ENCODE measurements around the gene BRD2.

BRD2 gene

DNA sequence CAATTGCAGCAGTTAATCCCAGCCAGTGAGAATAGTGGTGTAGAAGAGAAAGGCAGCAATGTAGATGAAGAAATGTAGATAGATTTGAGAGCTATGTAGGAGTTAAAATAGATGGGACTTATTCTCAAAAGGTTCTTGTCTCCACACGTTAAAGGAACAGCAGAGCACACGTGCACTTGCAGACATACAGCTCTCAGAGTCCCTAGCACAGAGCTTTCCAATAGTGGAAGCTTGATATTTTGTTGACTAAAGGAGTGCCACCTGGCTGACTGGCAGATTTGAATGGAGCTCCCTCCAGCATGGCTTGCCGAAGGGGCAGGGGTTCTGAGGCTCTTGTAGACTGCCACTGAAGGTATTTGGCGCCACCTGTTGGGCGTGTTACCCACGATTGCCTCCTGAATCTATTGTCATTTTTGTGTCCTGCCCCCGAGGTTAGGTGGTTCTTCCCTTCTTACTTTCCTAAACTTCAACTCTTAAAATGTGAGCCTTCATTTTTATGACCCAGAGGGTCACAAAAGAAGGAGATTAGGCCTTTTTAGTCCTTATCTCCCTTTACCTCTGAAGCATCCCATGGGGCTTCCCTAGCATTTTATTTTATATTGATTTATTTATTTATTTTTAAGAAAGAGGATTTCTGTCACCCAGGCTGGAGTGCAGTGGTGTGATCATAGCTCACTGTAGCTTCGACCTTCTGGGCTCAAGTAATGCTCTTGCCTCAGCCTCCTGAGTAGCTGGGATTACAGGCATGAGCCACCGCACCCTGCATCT, 16.4 kb downstream of the BRD2 start:
- DNase-seq (ENCODE audit: extremely low read depth, insufficient read length): no peak
- Histone ChIP-seq H3K4me3 (replicated peaks; ENCODE audit: low read depth, low read length) (no peak overlapping the region), H3K27me3 (replicated peaks; ENCODE audit: control insufficient read depth, insufficient read depth, low read length) (no peaks in the 10 kb centered on the region), H3K36me3 (ENCODE audit: control insufficient read depth, insufficient read depth, low read length) (peaks cover 17% of the 10 kb centered on the region)
- TF ChIP-seq, protein P1, sequence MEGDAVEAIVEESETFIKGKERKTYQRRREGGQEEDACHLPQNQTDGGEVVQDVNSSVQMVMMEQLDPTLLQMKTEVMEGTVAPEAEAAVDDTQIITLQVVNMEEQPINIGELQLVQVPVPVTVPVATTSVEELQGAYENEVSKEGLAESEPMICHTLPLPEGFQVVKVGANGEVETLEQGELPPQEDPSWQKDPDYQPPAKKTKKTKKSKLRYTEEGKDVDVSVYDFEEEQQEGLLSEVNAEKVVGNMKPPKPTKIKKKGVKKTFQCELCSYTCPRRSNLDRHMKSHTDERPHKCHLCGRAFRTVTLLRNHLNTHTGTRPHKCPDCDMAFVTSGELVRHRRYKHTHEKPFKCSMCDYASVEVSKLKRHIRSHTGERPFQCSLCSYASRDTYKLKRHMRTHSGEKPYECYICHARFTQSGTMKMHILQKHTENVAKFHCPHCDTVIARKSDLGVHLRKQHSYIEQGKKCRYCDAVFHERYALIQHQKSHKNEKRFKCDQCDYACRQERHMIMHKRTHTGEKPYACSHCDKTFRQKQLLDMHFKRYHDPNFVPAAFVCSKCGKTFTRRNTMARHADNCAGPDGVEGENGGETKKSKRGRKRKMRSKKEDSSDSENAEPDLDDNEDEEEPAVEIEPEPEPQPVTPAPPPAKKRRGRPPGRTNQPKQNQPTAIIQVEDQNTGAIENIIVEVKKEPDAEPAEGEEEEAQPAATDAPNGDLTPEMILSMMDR (IDR thresholded peaks at IDR 0.05; ENCODE audit: insufficient read depth, low read length, poor library complexity, severe bottlenecking): peak; percentile 82

GRCh38 chr6:32989368-32989767, 21.0 kb downstream of the BRD2 start:
- DNase-seq (ENCODE audit: extremely low read depth, insufficient read length): no peak
- Histone ChIP-seq H3K4me3 (replicated peaks; ENCODE audit: low read depth, low read length) (no peak overlapping the region), H3K27me3 (replicated peaks; ENCODE audit: control insufficient read depth, insufficient read depth, low read length) (no peaks in the 10 kb centered on the region), H3K36me3 (ENCODE audit: control insufficient read depth, insufficient read depth, low read length) (no peaks in the 10 kb centered on the region)
- TF ChIP-seq, protein P1 (IDR thresholded peaks at IDR 0.05; ENCODE audit: insufficient read depth, low read length, poor library complexity, severe bottlenecking): no peak

- no peak overlapping the region for H3K4me3 ChIP-seq (replicated peaks; ENCODE audit: low read depth, low read length)
- no peak for DNase-seq (ENCODE audit: extremely low read depth, insufficient read length)
- no peaks in the 10 kb centered on the region for H3K36me3 ChIP-seq (ENCODE audit: control insufficient read depth, insufficient read depth, low read length)
- TF ChIP-seq, protein P1 (IDR thresholded peaks at IDR 0.05; ENCODE audit: insufficient read depth, low read length, poor library complexity, severe bottlenecking): no peak
- H3K27me3 ChIP-seq (replicated peaks; ENCODE audit: control insufficient read depth, insufficient read depth, low read length): no peaks in the 10 kb centered on the region
Measured at GRCh38 chr6:32991972-32992371, 23.6 kb downstream of the BRD2 start.

DNA sequence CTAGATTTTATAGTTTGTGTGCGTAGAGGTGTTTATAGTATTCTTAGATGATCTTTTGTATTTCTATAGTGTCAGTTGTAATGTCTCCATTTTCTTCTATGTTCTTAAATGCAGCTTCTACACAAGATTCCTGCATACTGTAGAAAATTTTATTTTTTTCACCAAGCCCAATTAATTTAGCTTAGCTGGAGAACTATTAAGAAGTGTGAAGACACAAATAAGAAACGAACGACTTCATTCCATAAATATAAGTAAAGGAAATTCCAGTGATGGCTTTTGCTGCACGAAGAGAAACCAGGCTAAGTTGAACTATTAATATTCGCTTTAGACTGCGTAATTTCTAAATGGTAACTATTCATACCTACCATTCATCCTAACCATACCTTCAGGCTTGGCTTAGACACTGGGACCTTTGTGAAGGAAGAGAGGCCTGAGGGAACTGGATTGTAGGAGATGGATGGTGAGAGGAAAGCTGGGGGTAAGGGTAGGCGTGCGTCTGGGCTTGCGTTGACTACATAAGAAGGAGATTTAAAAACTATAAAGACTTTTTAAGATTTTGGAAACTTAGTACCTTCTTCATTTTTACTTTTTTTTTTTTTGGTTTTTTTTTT, 25.1 kb downstream of the BRD2 start:
- no peaks in the 10 kb centered on the region for H3K36me3 ChIP-seq (ENCODE audit: control insufficient read depth, insufficient read depth, low read length)
- no peak for DNase-seq (ENCODE audit: extremely low read depth, insufficient read length)
- no peaks in the 10 kb centered on the region for H3K27me3 ChIP-seq (replicated peaks; ENCODE audit: control insufficient read depth, insufficient read depth, low read length)
- TF ChIP-seq, protein P1 (IDR thresholded peaks at IDR 0.05; ENCODE audit: insufficient read depth, low read length, poor library complexity, severe bottlenecking): no peak
- no peak overlapping the region for H3K4me3 ChIP-seq (replicated peaks; ENCODE audit: low read depth, low read length)

GRCh38 chr6:32995448-32995847, 27.1 kb downstream of the BRD2 start:
- no peak for DNase-seq (ENCODE audit: extremely low read depth, insufficient read length)
- H3K27me3 ChIP-seq (replicated peaks; ENCODE audit: control insufficient read depth, insufficient read depth, low read length): no peaks in the 10 kb centered on the region
- TF ChIP-seq, protein P1 (IDR thresholded peaks at IDR 0.05; ENCODE audit: insufficient read depth, low read length, poor library complexity, severe bottlenecking): no peak

More at GRCh38 chr6:32995448-32995847, 27.1 kb downstream of the BRD2 start:
- H3K4me3 ChIP-seq (replicated peaks; ENCODE audit: low read depth, low read length): no peak overlapping the region
- H3K36me3 ChIP-seq (ENCODE audit: control insufficient read depth, insufficient read depth, low read length): no peaks in the 10 kb centered on the region
